Endothelial cell (in vitro differentiated cells): ENCODE results near the gene PRORP. TPM values are rescaled to one million over a fixed set of nuclear protein-coding genes. Genes with fewer than 3 reads are reported as not detected.

Experiments used
- DNase-seq: peaks from one replicate; pipeline ENCODE4 v3.0.0; 2021; ENCODE audit warnings: low spot score
- H3K27ac Mint-ChIP-seq: one replicate; pipeline ENCODE4 v1.8.0; 2021; ENCODE audit warnings: mixed read lengths, inconsistent platforms; ENCODE audit not compliant: unreplicated experiment
- H3K27me3 Mint-ChIP-seq: one replicate; pipeline ENCODE4 v1.8.0; 2021; ENCODE audit warnings: mild to moderate bottlenecking, moderate library complexity, mixed read lengths, inconsistent platforms; ENCODE audit not compliant: unreplicated experiment
- H3K36me3 Mint-ChIP-seq: one replicate; pipeline ENCODE4 v1.8.0; 2021; ENCODE audit warnings: mild to moderate bottlenecking, low read depth, mixed read lengths, inconsistent platforms; ENCODE audit not compliant: unreplicated experiment
- H3K4me1 Mint-ChIP-seq: one replicate; pipeline ENCODE4 v1.8.0; 2021; ENCODE audit warnings: mild to moderate bottlenecking, mixed read lengths, inconsistent platforms; ENCODE audit not compliant: unreplicated experiment
- H3K4me3 Mint-ChIP-seq: one replicate; pipeline ENCODE4 v1.8.0; 2021; ENCODE audit warnings: mild to moderate bottlenecking, mixed read lengths, inconsistent platforms; ENCODE audit not compliant: unreplicated experiment
- H3K9me3 Mint-ChIP-seq: one replicate; pipeline ENCODE4 v1.8.0; 2021; ENCODE audit warnings: mixed read lengths, inconsistent platforms; ENCODE audit not compliant: unreplicated experiment
- CTCF ChIP-seq: fragments of 200-600 bp; sonication (generic); IDR thresholded peaks from one replicate; pipeline ENCODE4 v1.5.0; 2021; ENCODE audit warnings: antibody characterized with exemption; ENCODE audit not compliant: unreplicated experiment
- total RNA-seq: library from RNA; stranded (reverse); fragmentation: NEBNext Ultra II Directional; extraction: Animal tissue kit (Norgen Biotek cat#: 25700); gene quantifications from one replicate; pipeline ENCODE4 v1.2.1, GENCODE V29; 2021; ENCODE audit not compliant: unreplicated experiment

Gene PRORP
- total RNA-seq, 1 donor from 2014 or later, result 56.6 TPM

- Mint-ChIP-seq H3K27ac (peak overlapping the region; percentile 61), H3K9me3 (no peaks in the 10 kb centered on the region), H3K4me3 (peak overlapping the region; percentile 72), H3K4me1 (peaks cover 10% of the 10 kb centered on the region), H3K27me3 (peaks cover 4% of the 10 kb centered on the region), H3K36me3 (peaks cover 32% of the 10 kb centered on the region)
- TF ChIP-seq CTCF, result no peak
- DNase-seq, result no peak
Measured at GRCh38 chr14:35133542-35134328, 11.4 kb downstream of the PRORP start.

- no peak for DNase-seq
- H3K4me3 Mint-ChIP-seq, result no peak overlapping the region
- H3K36me3 Mint-ChIP-seq, result peaks cover 32% of the 10 kb centered on the region
- TF ChIP-seq CTCF, result no peak
- H3K9me3 Mint-ChIP-seq, result no peaks in the 10 kb centered on the region
- H3K27ac Mint-ChIP-seq, result no peak overlapping the region
- H3K27me3 Mint-ChIP-seq, result peaks cover 4% of the 10 kb centered on the region
- H3K4me1 Mint-ChIP-seq, result peaks cover 10% of the 10 kb centered on the region
Measured at GRCh38 chr14:35134329-35135123, 12.2 kb downstream of the PRORP start.

GRCh38 chr14:35138585-35138984 lies 16.2 kb downstream of the PRORP start:
- Mint-ChIP-seq H3K27ac (no peak overlapping the region), H3K27me3 (peaks cover 1% of the 10 kb centered on the region), H3K4me3 (no peak overlapping the region), H3K36me3 (peaks cover 21% of the 10 kb centered on the region), H3K4me1 (peaks cover 4% of the 10 kb centered on the region), H3K9me3 (no peaks in the 10 kb centered on the region)
- no peak for TF ChIP-seq CTCF
- DNase-seq, result no peak

GRCh38 chr14:35140718-35141581 lies 18.6 kb downstream of the PRORP start:
- Mint-ChIP-seq H3K36me3 (peaks cover 8% of the 10 kb centered on the region), H3K27me3 (peaks cover 3% of the 10 kb centered on the region), H3K27ac (no peak overlapping the region), H3K4me1 (no peaks in the 10 kb centered on the region), H3K9me3 (no peaks in the 10 kb centered on the region), H3K4me3 (no peak overlapping the region)
- peak; percentile 81 for TF ChIP-seq CTCF
- DNase-seq, result no peak
